GM19025 (cell line): ENCODE results near the gene LGALS7.
A peak's percentile ranks its signal among the peaks of the same experiment; 100 is the strongest.
"Not testable (repeated sequence)": the region's sequence is repeated elsewhere in the genome, so short reads cannot be mapped to it uniquely, and the experiment has no call there.

Experiments
- ATAC-seq: cut with Tn5 transposase; IDR thresholded peaks from one replicate; pipeline ENCODE4 v1.9.1; 2021; ENCODE audit warnings: mild to moderate bottlenecking, low read depth, moderate library complexity; ENCODE audit not compliant: unreplicated experiment

The LGALS7 gene

GRCh38 chr19:38774181-38774950 lies 1.0 kb upstream of the LGALS7 start:
- no peak for ATAC-seq

- ATAC-seq = not testable (repeated sequence)
Observed at GRCh38 chr19:38771569-38771968, 1.7 kb downstream of the LGALS7 start.

GRCh38 chr19:38770949-38771275 lies 2.4 kb downstream of the LGALS7 start:
- ATAC-seq = not testable (repeated sequence)

- not testable (repeated sequence) for ATAC-seq
Observed at GRCh38 chr19:38770228-38770948, 2.9 kb downstream of the LGALS7 start.

GRCh38 chr19:38769635-38770211 lies 3.6 kb downstream of the LGALS7 start:
- peak; percentile 71 for ATAC-seq

GRCh38 chr19:38766276-38767047 lies 6.9 kb downstream of the LGALS7 start:
- no peak for ATAC-seq

- no peak for ATAC-seq
Observed at GRCh38 chr19:38765214-38765613, 8.1 kb downstream of the LGALS7 start.

GRCh38 chr19:38763795-38764220 lies 9.5 kb downstream of the LGALS7 start:
- no peak for ATAC-seq

GRCh38 chr19:38761884-38762389 lies 11.4 kb downstream of the LGALS7 start:
- not testable (repeated sequence) for ATAC-seq

GRCh38 chr19:38760805-38761517 lies 12.4 kb downstream of the LGALS7 start:
- not testable (repeated sequence) for ATAC-seq

- ATAC-seq = no peak
Observed at GRCh38 chr19:38759590-38760003, 13.7 kb downstream of the LGALS7 start.

GRCh38 chr19:38754196-38754595 lies 19.1 kb downstream of the LGALS7 start:
- not testable (repeated sequence) for ATAC-seq

- not testable (repeated sequence) for ATAC-seq
Observed at GRCh38 chr19:38753783-38754182, 19.5 kb downstream of the LGALS7 start.

GRCh38 chr19:38745316-38745715 lies 28.0 kb downstream of the LGALS7 start:
- ATAC-seq = no peak

- ATAC-seq = no peak
Observed at GRCh38 chr19:38744874-38745273, 28.4 kb downstream of the LGALS7 start.

- ATAC-seq = no peak
Observed at GRCh38 chr19:38744298-38744681, 29.0 kb downstream of the LGALS7 start, which contains the start of gene CAPN12. Gene CAPN12 (minus strand): TSS chr19:38744474. CDS start chr19:38744165, 309 bp downstream.

GRCh38 chr19:38743394-38744297 lies 29.7 kb downstream of the LGALS7 start:
- ATAC-seq = no peak

- no peak for ATAC-seq
Observed at GRCh38 chr19:38742906-38743305, 30.4 kb downstream of the LGALS7 start.

- no peak for ATAC-seq
Observed at GRCh38 chr19:38742296-38742695, 31.0 kb downstream of the LGALS7 start.
